Stimulated activated CD4-positive, alpha-beta T cell treated with anti-CD3 and anti-CD28 coated beads, Interleukin-2, amount 100 ng/mL, for 4 hours (primary cell): ENCODE measurements around the gene TRAM2.

Experiments used
- DNase-seq: peaks from one replicate; pipeline ENCODE4 v3.0.0-alpha.2; 2020; ENCODE audit warnings: low read depth

Gene TRAM2

GRCh38 chr6:52530351-52530750 lies 46.5 kb downstream of the TRAM2 start:
- DNase-seq = no peak

- no peak for DNase-seq
These were observed 47.5 kb downstream of the TRAM2 start for GRCh38 chr6:52529311-52529710.

GRCh38 chr6:52527436-52527835 lies 49.4 kb downstream of the TRAM2 start:
- no peak for DNase-seq

- no peak for DNase-seq
These were observed 50.2 kb downstream of the TRAM2 start for GRCh38 chr6:52526634-52527033.

GRCh38 chr6:52524918-52525317 lies 51.9 kb downstream of the TRAM2 start:
- DNase-seq = no peak

GRCh38 chr6:52523378-52524142 lies 53.3 kb downstream of the TRAM2 start:
- DNase-seq = no peak

- DNase-seq = no peak
These were observed 54.2 kb downstream of the TRAM2 start for GRCh38 chr6:52522655-52523054.

GRCh38 chr6:52522151-52522626 lies 54.7 kb downstream of the TRAM2 start:
- no peak for DNase-seq

- DNase-seq = no peak
These were observed 57.2 kb downstream of the TRAM2 start for GRCh38 chr6:52519618-52520017.

- DNase-seq = no peak
These were observed 58.4 kb downstream of the TRAM2 start for GRCh38 chr6:52518279-52518945.

GRCh38 chr6:52517502-52518278 lies 59.2 kb downstream of the TRAM2 start:
- DNase-seq = peak; percentile 31

GRCh38 chr6:52516943-52517342 lies 59.9 kb downstream of the TRAM2 start:
- DNase-seq = no peak

- DNase-seq = no peak
These were observed 60.6 kb downstream of the TRAM2 start for GRCh38 chr6:52516269-52516668.

- no peak for DNase-seq
These were observed 61.5 kb downstream of the TRAM2 start for GRCh38 chr6:52515219-52515960.

GRCh38 chr6:52514514-52514913 lies 62.3 kb downstream of the TRAM2 start:
- no peak for DNase-seq

GRCh38 chr6:52513896-52514295 lies 63.0 kb downstream of the TRAM2 start:
- no peak for DNase-seq

- DNase-seq = no peak
These were observed 63.4 kb downstream of the TRAM2 start for GRCh38 chr6:52513464-52513863.

GRCh38 chr6:52512199-52512598 lies 64.7 kb downstream of the TRAM2 start:
- DNase-seq = no peak

- no peak for DNase-seq
These were observed 65.2 kb downstream of the TRAM2 start for GRCh38 chr6:52511572-52512151.

- no peak for DNase-seq
These were observed 65.7 kb downstream of the TRAM2 start for GRCh38 chr6:52511163-52511562.

GRCh38 chr6:52510213-52510562 lies 66.7 kb downstream of the TRAM2 start:
- no peak for DNase-seq
